HG03039 (cell line): Measurements from ENCODE around the gene FGD5.

Experiments used
- ATAC-seq: cut with Tn5 transposase; IDR thresholded peaks from one replicate; pipeline ENCODE4 v1.9.1; 2021; ENCODE audit warnings: mild to moderate bottlenecking, moderate library complexity; ENCODE audit not compliant: unreplicated experiment

Gene FGD5

GRCh38 chr3:14957153-14957552 is 138.4 kb downstream of the FGD5 start:
- ATAC-seq: no peak

DNA sequence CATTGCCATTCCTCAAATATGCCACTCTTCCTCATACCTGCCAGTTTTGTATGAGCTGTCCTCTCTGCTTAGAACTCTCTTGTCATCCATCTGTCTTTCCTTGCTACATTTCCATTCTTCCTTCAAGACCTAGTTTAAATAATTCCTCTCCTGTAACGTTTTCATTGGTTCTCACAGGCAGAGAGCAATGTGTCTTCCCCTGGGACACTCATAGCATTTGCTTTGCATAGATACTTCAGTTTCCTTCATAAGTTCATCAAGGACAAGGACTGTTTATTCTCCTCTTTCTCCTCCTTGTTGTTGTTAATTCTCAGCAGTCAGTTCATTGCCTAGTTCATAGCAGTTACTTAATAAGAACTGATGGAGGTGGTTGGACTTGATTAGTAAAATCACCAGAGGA is 139.2 kb downstream of the FGD5 start:
- ATAC-seq: no peak

GRCh38 chr3:14959359-14959943 is 140.7 kb downstream of the FGD5 start:
- ATAC-seq: no peak

DNA sequence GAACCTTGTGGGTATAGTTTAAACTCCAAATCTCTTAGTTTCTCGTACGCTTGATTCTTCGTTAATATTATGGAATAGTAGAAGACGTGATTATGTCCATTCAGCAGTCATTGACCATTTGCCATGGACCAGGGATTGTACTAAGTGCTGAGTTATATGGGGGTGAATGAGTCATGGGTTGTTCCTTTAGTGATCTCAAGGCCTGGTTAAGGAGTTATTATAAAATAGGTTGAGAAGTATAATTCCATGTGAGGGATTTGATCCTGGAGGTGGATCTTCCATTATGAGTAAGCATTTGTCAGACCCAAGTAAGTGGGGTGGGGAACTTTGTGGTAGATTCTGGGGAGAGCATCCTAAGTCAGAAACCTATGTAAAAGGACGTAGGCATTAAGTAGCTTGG is 144.0 kb downstream of the FGD5 start:
- no peak for ATAC-seq

DNA sequence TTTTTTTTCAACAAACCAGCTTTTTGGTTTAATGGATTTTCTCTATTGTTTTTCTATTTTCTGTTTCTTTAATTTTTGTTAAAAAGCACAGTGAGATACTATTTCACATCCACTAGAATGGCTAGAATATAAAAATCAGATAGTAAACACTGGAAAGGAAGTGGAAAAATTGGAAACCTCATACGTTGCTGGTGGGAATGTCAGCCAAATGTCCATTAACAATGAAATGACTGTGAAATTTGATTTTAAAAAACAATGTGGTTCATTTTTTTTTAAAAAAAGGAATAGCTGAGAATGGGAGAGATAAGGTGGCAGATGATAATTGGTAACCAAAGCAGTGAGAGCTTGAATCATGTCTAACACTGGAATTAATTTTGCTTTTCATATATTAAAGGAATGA is 148.5 kb downstream of the FGD5 start:
- no peak for ATAC-seq

DNA sequence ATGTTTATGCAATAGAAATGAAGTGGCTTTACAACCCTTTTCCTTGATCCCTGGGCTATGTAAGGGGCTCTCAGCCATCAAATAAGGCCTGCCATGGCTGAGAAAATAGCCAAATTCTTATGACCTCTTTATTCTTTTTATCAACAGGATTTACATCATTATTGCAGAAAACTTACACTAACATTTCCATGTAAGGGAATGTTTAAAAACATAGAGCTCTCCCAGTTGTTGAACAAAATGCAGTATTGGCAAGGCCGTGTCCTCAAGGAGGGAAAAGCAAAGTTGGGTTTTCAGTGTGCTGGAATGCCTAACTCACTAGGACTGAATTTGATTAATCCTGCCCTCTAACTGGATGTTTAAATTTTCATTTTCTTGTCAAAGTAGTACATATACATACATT is 150.9 kb downstream of the FGD5 start:
- ATAC-seq: no peak

GRCh38 chr3:14976317-14976716 is 157.6 kb downstream of the FGD5 start:
- no peak for ATAC-seq

- ATAC-seq: no peak
Observed at GRCh38 chr3:14980689-14981088, 161.9 kb downstream of the FGD5 start.
